C4-2B (cell line): ENCODE data around the gene SECISBP2.

Experiments used
- ZFX ChIP-seq: fragments of 450-650 bp; IDR thresholded peaks from 2 replicates; pipeline ENCODE4 v1.6.1; 2017
- TF ChIP-seq, protein P1 (sequence below): fragments of 450-650 bp; conservative IDR thresholded peaks from 2 replicates; pipeline ENCODE4 v1.5.1; 2017; ENCODE audit warnings: mild to moderate bottlenecking

DNA sequence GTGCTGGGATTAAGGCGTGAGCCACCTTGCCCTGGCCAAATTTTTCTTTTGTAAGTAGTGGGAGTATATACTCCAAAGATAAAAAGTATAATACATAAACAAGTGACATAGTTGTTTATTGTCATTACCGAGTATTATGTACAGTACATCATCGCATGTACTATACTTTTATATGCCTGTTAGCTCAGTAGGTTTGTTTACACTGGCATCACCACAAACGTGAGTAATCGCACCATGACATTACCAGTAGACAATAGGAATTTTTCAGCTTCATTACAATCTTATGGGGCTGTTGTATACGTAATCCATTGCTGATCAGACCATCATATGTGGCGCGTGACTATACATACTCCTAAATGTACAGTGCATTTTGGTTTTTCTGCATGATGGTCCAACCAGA lies 9.8 kb downstream of the SECISBP2 start:
- TF ChIP-seq, protein P1, sequence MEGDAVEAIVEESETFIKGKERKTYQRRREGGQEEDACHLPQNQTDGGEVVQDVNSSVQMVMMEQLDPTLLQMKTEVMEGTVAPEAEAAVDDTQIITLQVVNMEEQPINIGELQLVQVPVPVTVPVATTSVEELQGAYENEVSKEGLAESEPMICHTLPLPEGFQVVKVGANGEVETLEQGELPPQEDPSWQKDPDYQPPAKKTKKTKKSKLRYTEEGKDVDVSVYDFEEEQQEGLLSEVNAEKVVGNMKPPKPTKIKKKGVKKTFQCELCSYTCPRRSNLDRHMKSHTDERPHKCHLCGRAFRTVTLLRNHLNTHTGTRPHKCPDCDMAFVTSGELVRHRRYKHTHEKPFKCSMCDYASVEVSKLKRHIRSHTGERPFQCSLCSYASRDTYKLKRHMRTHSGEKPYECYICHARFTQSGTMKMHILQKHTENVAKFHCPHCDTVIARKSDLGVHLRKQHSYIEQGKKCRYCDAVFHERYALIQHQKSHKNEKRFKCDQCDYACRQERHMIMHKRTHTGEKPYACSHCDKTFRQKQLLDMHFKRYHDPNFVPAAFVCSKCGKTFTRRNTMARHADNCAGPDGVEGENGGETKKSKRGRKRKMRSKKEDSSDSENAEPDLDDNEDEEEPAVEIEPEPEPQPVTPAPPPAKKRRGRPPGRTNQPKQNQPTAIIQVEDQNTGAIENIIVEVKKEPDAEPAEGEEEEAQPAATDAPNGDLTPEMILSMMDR, result no peak
- no peak for TF ChIP-seq ZFX
